ENCODE data around the gene RBM44. TPM values are rescaled to one million over a fixed set of nuclear protein-coding genes. Genes with fewer than 3 reads are reported as not detected.

The RBM44 gene
- total RNA-seq, 1 donor from 2014 or later = 0.69 TPM

DNA sequence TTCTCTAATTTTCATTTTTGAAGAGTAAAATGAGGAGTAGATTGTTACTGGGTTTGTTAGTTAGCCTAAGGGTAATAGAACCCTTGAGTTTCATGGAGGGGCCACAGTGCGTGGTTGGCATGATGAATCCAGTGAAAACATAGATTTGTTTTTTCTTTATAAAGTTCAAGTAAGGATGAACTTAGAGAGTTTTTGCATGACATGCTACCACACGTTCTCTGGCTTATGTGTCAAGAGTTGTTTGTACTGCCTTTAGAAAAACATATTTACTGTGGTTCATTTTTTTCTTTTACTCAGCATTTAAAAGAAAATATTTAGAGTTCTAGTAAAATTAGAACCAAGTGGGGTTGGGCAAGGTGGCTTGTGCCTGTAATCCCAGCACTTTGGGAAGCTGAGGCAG lies 21.8 kb downstream of the RBM44 start:
- DNase-seq (ENCODE audit: low spot score in 2 of 2, unreplicated experiment in 2 of 2) = no peak
- Mint-ChIP-seq H3K27me3 (ENCODE audit: low read depth) (peaks cover 8% of the 10 kb centered on the region), H3K9me3 (no peaks in the 10 kb centered on the region), H3K4me1 (peaks cover 15% of the 10 kb centered on the region), H3K4me3 (no peak overlapping the region), H3K27ac (no peak overlapping the region), H3K36me3 (no peaks in the 10 kb centered on the region)
- TF ChIP-seq, protein P1, sequence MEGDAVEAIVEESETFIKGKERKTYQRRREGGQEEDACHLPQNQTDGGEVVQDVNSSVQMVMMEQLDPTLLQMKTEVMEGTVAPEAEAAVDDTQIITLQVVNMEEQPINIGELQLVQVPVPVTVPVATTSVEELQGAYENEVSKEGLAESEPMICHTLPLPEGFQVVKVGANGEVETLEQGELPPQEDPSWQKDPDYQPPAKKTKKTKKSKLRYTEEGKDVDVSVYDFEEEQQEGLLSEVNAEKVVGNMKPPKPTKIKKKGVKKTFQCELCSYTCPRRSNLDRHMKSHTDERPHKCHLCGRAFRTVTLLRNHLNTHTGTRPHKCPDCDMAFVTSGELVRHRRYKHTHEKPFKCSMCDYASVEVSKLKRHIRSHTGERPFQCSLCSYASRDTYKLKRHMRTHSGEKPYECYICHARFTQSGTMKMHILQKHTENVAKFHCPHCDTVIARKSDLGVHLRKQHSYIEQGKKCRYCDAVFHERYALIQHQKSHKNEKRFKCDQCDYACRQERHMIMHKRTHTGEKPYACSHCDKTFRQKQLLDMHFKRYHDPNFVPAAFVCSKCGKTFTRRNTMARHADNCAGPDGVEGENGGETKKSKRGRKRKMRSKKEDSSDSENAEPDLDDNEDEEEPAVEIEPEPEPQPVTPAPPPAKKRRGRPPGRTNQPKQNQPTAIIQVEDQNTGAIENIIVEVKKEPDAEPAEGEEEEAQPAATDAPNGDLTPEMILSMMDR (IDR thresholded peaks at IDR 0.05; ENCODE audit: unreplicated experiment) = no peak

DNA sequence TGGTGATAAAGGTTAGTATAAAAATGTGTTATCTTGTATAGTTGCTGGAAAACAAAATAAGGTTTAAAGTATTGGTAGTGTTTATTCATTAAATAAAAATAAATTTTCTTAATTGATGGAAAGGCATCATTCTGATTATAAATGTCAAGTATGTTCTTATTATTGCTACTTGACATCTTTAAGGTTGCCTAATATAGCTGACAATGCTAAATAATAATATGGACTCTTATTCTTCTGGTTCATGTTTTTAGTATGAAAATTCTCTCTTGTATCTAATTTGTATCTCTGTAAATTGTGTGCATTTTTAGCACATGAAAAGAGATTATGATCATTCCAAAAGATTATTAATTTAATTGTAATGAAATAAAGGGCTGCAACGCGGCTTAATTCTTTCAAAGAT lies 25.0 kb downstream of the RBM44 start:
- Mint-ChIP-seq H3K9me3 (no peaks in the 10 kb centered on the region), H3K27me3 (ENCODE audit: low read depth) (peaks cover 7% of the 10 kb centered on the region), H3K4me3 (no peak overlapping the region), H3K4me1 (peaks cover 9% of the 10 kb centered on the region), H3K27ac (no peak overlapping the region), H3K36me3 (no peaks in the 10 kb centered on the region)
- TF ChIP-seq, protein P1 (IDR thresholded peaks at IDR 0.05; ENCODE audit: unreplicated experiment) = no peak
- DNase-seq (ENCODE audit: low spot score in 2 of 2, unreplicated experiment in 2 of 2) = no peak

DNA sequence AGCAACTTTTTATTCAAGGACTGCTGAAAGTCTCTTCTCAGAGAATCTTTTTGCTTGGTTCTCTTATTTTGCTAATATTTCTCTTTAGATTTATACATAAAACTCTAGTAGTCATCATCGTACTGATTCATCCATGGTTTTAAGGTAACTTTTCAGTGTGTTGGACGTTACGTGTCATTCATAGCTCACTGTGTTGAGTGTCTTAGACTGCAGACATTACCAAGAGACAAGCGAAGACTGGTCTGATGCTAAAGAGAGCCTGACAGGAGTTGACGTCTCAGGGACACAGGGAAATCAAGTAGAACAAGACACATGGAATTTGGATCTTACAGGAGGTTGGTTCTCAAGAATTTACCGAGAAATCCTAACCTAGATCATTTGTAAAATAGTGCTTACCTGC lies 25.5 kb downstream of the RBM44 start:
- TF ChIP-seq, protein P1 (IDR thresholded peaks at IDR 0.05; ENCODE audit: unreplicated experiment) = no peak
- Mint-ChIP-seq H3K27me3 (ENCODE audit: low read depth) (peaks cover 7% of the 10 kb centered on the region), H3K36me3 (no peaks in the 10 kb centered on the region), H3K4me3 (no peak overlapping the region), H3K4me1 (peaks cover 8% of the 10 kb centered on the region), H3K27ac (no peak overlapping the region), H3K9me3 (no peaks in the 10 kb centered on the region)
- no peak for DNase-seq (ENCODE audit: low spot score in 2 of 2, unreplicated experiment in 2 of 2)

DNA sequence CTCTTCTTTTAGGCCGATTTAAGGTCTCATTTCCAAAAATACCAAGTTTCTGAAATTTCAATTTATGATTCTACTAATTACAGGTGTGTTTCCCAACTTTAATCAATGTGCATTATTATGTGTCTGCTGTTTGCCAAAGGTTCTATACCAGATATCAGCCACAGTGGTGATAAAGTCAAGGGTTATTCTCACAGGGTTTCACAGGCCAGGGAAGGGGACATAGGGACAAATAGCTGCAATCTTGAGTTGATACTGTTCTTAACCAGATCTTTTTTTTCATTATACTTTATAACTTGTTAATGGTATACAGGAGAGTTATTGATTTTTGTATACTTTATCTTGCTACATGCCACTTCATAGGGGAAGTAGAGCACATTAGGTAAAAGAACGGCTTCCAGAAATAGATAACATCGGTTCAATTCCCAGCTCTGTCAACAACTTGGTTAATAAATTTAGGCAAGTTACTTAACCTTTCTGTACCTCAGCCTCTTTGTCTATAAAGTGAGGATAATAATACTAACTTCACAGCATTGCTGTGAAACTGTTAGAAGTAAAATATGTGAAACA lies 28.9 kb downstream of the RBM44 start:
- H3K4me1 Mint-ChIP-seq = no peaks in the 10 kb centered on the region
- H3K9me3 Mint-ChIP-seq = no peaks in the 10 kb centered on the region
- H3K27ac Mint-ChIP-seq = no peak overlapping the region
- H3K27me3 Mint-ChIP-seq (ENCODE audit: low read depth) = peaks cover 9% of the 10 kb centered on the region
- TF ChIP-seq, protein P1 (IDR thresholded peaks at IDR 0.05; ENCODE audit: unreplicated experiment) = no peak
- H3K4me3 Mint-ChIP-seq = no peak overlapping the region
- DNase-seq (ENCODE audit: low spot score in 2 of 2, unreplicated experiment in 2 of 2) = no peak
- no peaks in the 10 kb centered on the region for H3K36me3 Mint-ChIP-seq

DNA sequence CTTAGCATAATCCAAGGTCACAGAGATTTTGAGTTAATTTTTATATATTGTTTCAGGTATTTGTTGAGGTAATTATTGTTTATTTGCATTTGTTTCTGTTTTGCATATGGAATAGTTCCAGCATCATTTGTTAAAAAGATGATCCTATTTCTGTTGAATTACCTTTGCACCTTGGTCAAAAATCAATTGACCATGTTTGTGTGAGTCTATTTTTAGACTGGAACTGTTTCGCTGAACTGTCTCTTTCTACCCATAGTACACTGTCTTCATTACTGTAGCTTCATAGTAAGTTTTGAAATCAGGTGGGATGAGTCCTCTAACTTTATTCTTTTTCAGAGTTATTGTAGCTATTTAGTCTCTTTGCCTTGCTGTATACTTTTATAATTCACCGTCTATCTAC lies 31.9 kb downstream of the RBM44 start:
- Mint-ChIP-seq H3K4me3 (no peak overlapping the region), H3K9me3 (no peaks in the 10 kb centered on the region), H3K27me3 (ENCODE audit: low read depth) (peaks cover 2% of the 10 kb centered on the region), H3K27ac (no peak overlapping the region), H3K4me1 (peaks cover 7% of the 10 kb centered on the region), H3K36me3 (no peaks in the 10 kb centered on the region)
- DNase-seq (ENCODE audit: low spot score in 2 of 2, unreplicated experiment in 2 of 2) = no peak
- TF ChIP-seq, protein P1 (IDR thresholded peaks at IDR 0.05; ENCODE audit: unreplicated experiment) = no peak

DNA sequence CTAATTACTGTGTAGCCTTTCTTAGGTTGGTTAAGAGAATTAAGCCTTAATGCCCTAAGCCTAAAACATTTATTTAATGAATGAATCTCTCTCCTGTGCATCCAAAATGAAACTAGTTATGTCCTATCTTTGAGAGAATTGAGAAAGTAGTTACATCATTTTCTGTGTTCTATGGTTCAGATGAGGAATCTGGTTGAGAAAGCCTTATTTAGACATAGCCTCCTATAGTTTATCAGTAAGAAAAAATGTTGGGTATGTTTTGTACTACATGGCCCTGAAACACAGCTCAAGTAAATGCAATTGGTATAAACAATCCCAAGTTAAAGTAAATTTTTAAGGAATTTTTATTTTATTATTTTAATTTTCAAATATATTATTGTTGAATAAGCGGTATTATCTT lies 35.0 kb downstream of the RBM44 start:
- Mint-ChIP-seq H3K36me3 (no peaks in the 10 kb centered on the region), H3K27me3 (ENCODE audit: low read depth) (peaks cover 3% of the 10 kb centered on the region), H3K4me3 (no peak overlapping the region), H3K27ac (no peak overlapping the region), H3K9me3 (no peaks in the 10 kb centered on the region), H3K4me1 (peaks cover 7% of the 10 kb centered on the region)
- TF ChIP-seq, protein P1 (IDR thresholded peaks at IDR 0.05; ENCODE audit: unreplicated experiment) = no peak
- no peak for DNase-seq (ENCODE audit: low spot score in 2 of 2, unreplicated experiment in 2 of 2)
